A673 (cell line): Measurements from ENCODE around the gene SLC25A11. TPM values are rescaled to one million over a fixed set of nuclear protein-coding genes. Genes with fewer than 3 reads are reported as not detected.

Source experiments
- BruUV-seq: library from RNA; stranded (reverse); fragments of 400-500 nt; replicated peaks from 2 replicates; lab custom pipeline; 2021; lab: Mats Ljungman, UMichigan
- CTCF ChIA-PET: fragments of 300-600 bp; sonication (Branson Sonifier 250); formaldehyde crosslinking; loops from one replicate; lab custom pipeline; 2022; ENCODE audit warnings: antibody characterized with exemption; lab: Charles Lee
- POLR2A ChIA-PET: fragments of 300-600 bp; sonication (Branson Sonifier 250); formaldehyde crosslinking; loops from one replicate; lab custom pipeline; 2022; ENCODE audit warnings: antibody characterized with exemption; ENCODE audit not compliant: low non-redundant PET; lab: Charles Lee
- DNase-seq: peaks from one replicate; pipeline ENCODE4 v3.0.0-alpha.2; 2015; ENCODE audit warnings: low spot score
- H3K27ac ChIP-seq: fragments of 200-600 bp; sonication (generic); 2 replicates; pipeline ENCODE4 v1.5.1; 2016; ENCODE audit warnings: mixed run types, low read depth, mild to moderate bottlenecking, mixed read lengths, antibody characterized with exemption, low read length; ENCODE audit not compliant: poor library complexity, severe bottlenecking
- H3K27me3 ChIP-seq: fragments of 200-600 bp; sonication (generic); replicated peaks from 2 replicates; pipeline ENCODE4 v1.6.1; 2017; ENCODE audit warnings: mixed run types, low read depth, mild to moderate bottlenecking, mixed read lengths, antibody characterized with exemption, low read length; ENCODE audit not compliant: insufficient read depth, poor library complexity
- H3K36me3 ChIP-seq: fragments of 200-600 bp; sonication (generic); 2 replicates; pipeline ENCODE4 v1.6.1; 2016; ENCODE audit warnings: mixed run types, mild to moderate bottlenecking, mixed read lengths, antibody characterized with exemption, low read length; ENCODE audit not compliant: insufficient read depth, poor library complexity, severe bottlenecking
- H3K4me1 ChIP-seq: fragments of 200-600 bp; sonication (generic); 2 replicates; pipeline ENCODE4 v1.6.1; 2017; ENCODE audit warnings: mixed run types, mild to moderate bottlenecking, mixed read lengths, antibody characterized with exemption, low read length; ENCODE audit not compliant: insufficient read depth, poor library complexity, severe bottlenecking
- H3K4me3 ChIP-seq: fragments of 200-600 bp; sonication (generic); 2 replicates; pipeline ENCODE4 v1.5.1; 2016; ENCODE audit warnings: low read depth, mixed run types, mild to moderate bottlenecking, mixed read lengths, low read length; ENCODE audit not compliant: poor library complexity, severe bottlenecking
- H3K9me3 ChIP-seq: fragments of 200-600 bp; sonication (generic); 2 replicates; pipeline ENCODE4 v1.6.1; 2016; ENCODE audit warnings: mixed run types, low read depth, mild to moderate bottlenecking, mixed read lengths, antibody characterized with exemption, low read length; ENCODE audit not compliant: poor library complexity, severe bottlenecking
- EZH2 ChIP-seq: fragments of 200-600 bp; sonication (generic); IDR thresholded peaks from 2 replicates; pipeline ENCODE4 v1.6.1; 2017; ENCODE audit warnings: borderline replicate concordance, low read depth, mild to moderate bottlenecking, mixed read lengths, antibody characterized with exemption, low read length; ENCODE audit not compliant: poor library complexity, severe bottlenecking
- intact Hi-C: fragments of 100-400 bp; cut with micrococcal nuclease; formaldehyde crosslinking; loops from one replicate; pipeline ENCODE4 v1.10.0; 2022; ENCODE audit not compliant: unreplicated experiment
- total RNA-seq: library from RNA; stranded (reverse); gene quantifications from 2 replicates; pipeline ENCODE4 v1.2.3, GENCODE V29; 2021
- TF ChIP-seq, protein P1 (sequence below): fragments of 300-800, 200-600 bp; sonication (generic); conservative IDR thresholded peaks from 2 replicates; pipeline ENCODE4 v1.5.1; 2017; ENCODE audit warnings: low read depth, mild to moderate bottlenecking, antibody characterized with exemption, low read length, moderate library complexity, mixed read lengths

Gene SLC25A11
- total RNA-seq, 1 experiment from 2014 or later: 113 TPM

DNA sequence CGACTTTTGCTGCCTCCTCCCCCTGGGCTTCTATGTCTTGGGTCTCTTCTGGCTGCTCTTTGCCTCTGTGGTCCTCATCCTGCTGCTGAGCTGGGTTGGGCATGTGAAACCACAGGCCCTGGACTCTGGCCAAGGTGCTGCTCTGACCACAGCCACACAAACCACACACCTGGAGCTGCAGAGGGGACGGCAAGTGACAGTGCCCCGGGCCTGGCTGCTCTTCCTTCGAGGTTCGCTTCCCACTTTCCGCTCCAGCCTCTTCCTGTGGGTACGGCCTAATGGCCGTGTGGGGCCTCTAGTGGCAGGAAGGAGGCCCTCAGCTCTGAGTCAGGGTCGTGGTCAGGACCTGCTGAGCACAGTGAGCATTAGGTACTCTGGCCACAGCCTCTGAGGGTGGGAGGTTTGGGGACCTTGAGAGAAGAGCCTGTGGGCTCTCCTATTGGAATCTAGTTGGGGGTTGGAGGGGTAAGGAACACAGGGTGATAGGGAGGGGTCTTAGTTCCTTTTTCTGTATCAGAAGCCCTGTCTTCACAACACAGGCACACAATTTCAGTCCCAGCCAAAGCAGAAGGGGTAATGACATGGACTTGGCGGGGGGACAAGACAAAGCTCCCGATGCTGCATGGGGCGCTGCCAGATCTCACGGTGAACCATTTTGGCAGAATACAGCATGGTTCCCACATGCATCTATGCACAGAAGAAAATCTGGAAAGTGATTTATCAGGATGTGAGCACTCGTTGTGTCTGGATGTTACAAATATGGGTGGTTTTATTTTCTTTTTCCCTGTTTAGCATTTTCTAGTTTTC is 5.5 kb downstream of the SLC25A11 start:
- DNase-seq: no peak
- TF ChIP-seq, protein P1, sequence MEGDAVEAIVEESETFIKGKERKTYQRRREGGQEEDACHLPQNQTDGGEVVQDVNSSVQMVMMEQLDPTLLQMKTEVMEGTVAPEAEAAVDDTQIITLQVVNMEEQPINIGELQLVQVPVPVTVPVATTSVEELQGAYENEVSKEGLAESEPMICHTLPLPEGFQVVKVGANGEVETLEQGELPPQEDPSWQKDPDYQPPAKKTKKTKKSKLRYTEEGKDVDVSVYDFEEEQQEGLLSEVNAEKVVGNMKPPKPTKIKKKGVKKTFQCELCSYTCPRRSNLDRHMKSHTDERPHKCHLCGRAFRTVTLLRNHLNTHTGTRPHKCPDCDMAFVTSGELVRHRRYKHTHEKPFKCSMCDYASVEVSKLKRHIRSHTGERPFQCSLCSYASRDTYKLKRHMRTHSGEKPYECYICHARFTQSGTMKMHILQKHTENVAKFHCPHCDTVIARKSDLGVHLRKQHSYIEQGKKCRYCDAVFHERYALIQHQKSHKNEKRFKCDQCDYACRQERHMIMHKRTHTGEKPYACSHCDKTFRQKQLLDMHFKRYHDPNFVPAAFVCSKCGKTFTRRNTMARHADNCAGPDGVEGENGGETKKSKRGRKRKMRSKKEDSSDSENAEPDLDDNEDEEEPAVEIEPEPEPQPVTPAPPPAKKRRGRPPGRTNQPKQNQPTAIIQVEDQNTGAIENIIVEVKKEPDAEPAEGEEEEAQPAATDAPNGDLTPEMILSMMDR: no peak
- TF ChIP-seq EZH2: no peak
- H3K4me1 ChIP-seq: peaks cover 7% of the 10 kb centered on the region
- intact Hi-C loops: no loop called here
- no peak overlapping the region for H3K27ac ChIP-seq
- no peak overlapping the region for H3K4me3 ChIP-seq
- H3K9me3 ChIP-seq: no peaks in the 10 kb centered on the region
- POLR2A ChIA-PET: no interaction called here
- CTCF ChIA-PET: no interaction called here
- no TSS peak for BruUV-seq
- peaks cover 19% of the 10 kb centered on the region for H3K36me3 ChIP-seq
- no peaks in the 10 kb centered on the region for H3K27me3 ChIP-seq

DNA sequence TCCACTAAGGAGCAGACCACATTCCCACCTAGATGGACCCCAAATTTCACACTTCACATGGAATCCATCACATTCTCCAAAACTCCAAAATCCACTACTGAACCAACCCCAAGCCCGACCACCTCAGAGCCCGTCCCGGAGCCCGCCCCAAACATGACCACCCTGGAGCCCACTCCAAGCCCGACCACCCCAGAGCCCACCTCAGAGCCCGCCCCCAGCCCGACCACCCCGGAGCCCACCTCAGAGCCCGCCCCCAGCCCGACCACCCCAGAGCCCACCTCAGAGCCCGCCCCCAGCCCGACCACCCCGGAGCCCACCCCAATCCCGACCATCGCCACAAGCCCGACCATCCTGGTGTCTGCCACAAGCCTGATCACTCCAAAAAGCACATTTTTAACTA is 6.2 kb downstream of the SLC25A11 start:
- intact Hi-C loops: no loop called here

DNA sequence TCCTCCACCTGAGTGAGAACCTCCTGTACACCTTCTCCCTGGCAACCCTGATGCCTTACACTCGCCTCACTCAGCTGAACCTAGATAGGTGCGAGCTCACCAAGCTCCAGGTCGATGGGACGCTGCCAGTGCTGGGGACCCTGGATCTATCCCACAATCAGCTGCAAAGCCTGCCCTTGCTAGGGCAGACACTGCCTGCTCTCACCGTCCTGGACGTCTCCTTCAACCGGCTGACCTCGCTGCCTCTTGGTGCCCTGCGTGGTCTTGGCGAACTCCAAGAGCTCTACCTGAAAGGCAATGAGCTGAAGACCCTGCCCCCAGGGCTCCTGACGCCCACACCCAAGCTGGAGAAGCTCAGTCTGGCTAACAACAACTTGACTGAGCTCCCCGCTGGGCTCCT is 7.1 kb downstream of the SLC25A11 start:
- H3K27ac ChIP-seq: no peak overlapping the region
- H3K4me1 ChIP-seq: no peaks in the 10 kb centered on the region
- TF ChIP-seq, protein P1: no peak
- TF ChIP-seq EZH2: no peak
- H3K9me3 ChIP-seq: no peaks in the 10 kb centered on the region
- H3K4me3 ChIP-seq: no peak overlapping the region
- peaks cover 10% of the 10 kb centered on the region for H3K36me3 ChIP-seq
- CTCF ChIA-PET: no interaction called here
- BruUV-seq: no TSS peak
- no peak for DNase-seq
- no peaks in the 10 kb centered on the region for H3K27me3 ChIP-seq
- intact Hi-C loops: no loop called here
- POLR2A ChIA-PET: no interaction called here

More for the DNA sequence above, 6.2 kb downstream of the SLC25A11 start:
- Histone ChIP-seq H3K36me3 (peaks cover 19% of the 10 kb centered on the region), H3K27me3 (no peaks in the 10 kb centered on the region), H3K9me3 (no peaks in the 10 kb centered on the region), H3K4me1 (peaks cover 2% of the 10 kb centered on the region), H3K4me3 (no peak overlapping the region), H3K27ac (no peak overlapping the region)
- TF ChIP-seq EZH2: no peak
- TF ChIP-seq, protein P1: no peak
- DNase-seq: no peak
- CTCF ChIA-PET: no interaction called here
- POLR2A ChIA-PET: no interaction called here
- BruUV-seq: no TSS peak
